HG03354 (cell line): ENCODE results near the gene MEAK7.

ENCODE experiments used
- ATAC-seq: cut with Tn5 transposase; IDR thresholded peaks from one replicate; pipeline ENCODE4 v1.9.1; 2021; ENCODE audit warnings: mild to moderate bottlenecking; ENCODE audit not compliant: unreplicated experiment, poor library complexity, severe bottlenecking

The MEAK7 gene

DNA sequence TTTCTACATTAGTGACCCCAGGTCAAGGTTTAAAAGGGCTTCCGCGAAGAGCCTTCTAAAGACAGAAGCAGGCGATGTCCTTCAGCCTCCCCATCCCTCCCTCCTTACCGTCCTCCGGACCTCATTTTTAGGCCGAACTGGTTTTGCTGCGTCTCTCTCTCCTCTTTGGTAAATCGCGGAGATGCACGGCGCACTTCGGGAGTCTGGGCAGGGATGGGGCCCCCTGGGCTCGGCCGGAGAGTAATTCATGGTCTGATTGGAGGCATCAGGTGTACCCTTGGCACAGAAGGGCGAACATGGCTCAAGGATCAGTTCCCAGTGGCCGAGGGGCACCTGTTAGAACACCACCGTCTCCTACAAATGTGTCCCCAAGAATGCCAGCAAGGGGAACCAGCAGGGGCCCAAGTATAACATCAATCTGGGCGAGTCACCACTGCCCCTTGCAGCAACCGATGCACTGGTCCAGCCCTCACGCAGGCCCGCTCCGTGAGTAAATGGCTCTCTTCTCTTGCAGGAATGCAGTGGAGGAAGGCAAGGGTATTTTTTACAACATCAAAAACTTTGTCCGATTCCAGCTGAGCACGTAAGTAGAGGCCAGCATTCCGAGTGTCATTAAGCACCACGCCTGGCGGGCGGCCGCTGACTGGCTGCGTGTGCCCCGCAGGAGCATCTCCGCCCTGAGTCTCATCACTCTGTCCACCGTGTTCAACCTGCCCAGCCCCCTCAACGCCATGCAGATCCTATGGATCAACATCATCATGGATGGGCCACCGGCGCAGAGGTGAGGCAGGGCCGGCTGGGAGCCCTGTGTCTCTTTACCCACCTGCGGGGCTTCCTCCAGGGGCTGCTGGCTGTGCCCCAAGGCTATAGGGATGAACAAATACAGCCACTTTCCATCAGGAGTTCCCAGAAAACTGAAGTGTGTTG is 45.6 kb downstream of the MEAK7 start:
- no peak for ATAC-seq

DNA sequence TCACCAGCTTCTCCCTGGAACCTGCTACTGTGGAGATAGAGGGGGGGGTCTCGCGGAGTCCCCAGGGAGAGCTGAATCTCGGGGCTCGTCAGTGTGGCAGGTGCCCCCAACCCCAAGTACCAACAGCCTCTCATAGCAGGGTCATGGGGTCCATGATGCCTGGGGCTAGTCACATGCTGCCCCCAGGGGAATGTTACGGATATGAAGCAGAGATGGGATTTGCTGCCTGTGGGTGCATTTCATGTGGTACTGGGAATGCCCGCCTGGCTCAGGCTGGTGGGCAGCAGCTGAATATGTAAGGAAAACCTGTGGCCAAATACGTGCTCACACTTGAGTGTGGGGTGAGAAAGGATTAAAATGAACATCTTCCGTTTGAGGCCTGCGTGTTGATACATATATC is 49.4 kb downstream of the MEAK7 start:
- no peak for ATAC-seq
